ENCODE measurements around the gene MTMR2. TPM values are rescaled to one million over a fixed set of nuclear protein-coding genes. Genes with fewer than 3 reads are reported as not detected.

The MTMR2 gene
- total and polyA plus RNA-seq, 9 of the 15 experiments (the other 6 are each of a cell fraction or from before 2014, with no cell fraction given), result 12.6 to 35.8 (median 25.2) TPM

- TF ChIP-seq NCOA2 (IDR thresholded peaks at IDR 0.05; ENCODE audit: partially characterized antibody in 2 of 2) (no peak), CHD2 (IDR thresholded peaks at IDR 0.05; ENCODE audit: low read depth, low read length) (peak; percentile 69), MTA1 (IDR thresholded peaks at IDR 0.05; ENCODE audit: borderline replicate concordance) (peak; percentile 97), RBM22 (IDR thresholded peaks at IDR 0.05; ENCODE audit: low read depth, low read length, poor library complexity, severe bottlenecking) (no peak), ZNF696 (CRISPR knock-in tag; conservative IDR thresholded peaks at IDR 0.05) (no peak), TCF7L2 (IDR thresholded peaks at IDR 0.05; ENCODE audit: low read depth, low read length) (no peak), ZNF431 (CRISPR knock-in tag; IDR thresholded peaks at IDR 0.05) (no peak), ZNF780A (CRISPR knock-in tag; IDR thresholded peaks at IDR 0.05) (no peak), TCF15 (CRISPR knock-in tag; IDR thresholded peaks at IDR 0.05) (no peak), BCOR (IDR thresholded peaks at IDR 0.05) (no peak), ZNF124 (CRISPR knock-in tag; IDR thresholded peaks at IDR 0.05) (no peak), POLR3G (IDR thresholded peaks at IDR 0.05; ENCODE audit: extremely low read depth, insufficient read length, insufficient replicate concordance) (no peak), TAF1 (IDR thresholded peaks at IDR 0.05; ENCODE audit: control insufficient read depth, extremely low read depth, insufficient read depth, low read length, severe bottlenecking) (peak; percentile 73), POLR2B (IDR thresholded peaks at IDR 0.05; ENCODE audit: low read depth, partially characterized antibody) (peak; percentile 70), TARDBP (IDR thresholded peaks at IDR 0.05) (no peak), ZBTB17 (CRISPR knock-in tag; IDR thresholded peaks at IDR 0.05) (0 out of 2 replicates have a peak, but pooled peaks have one; percentile 11), ZNF766 (CRISPR knock-in tag; conservative IDR thresholded peaks at IDR 0.05) (no peak), STAG1 (CRISPR knock-in tag; IDR thresholded peaks at IDR 0.05; ENCODE audit: borderline replicate concordance) (no peak), FOXK2 (conservative IDR thresholded peaks at IDR 0.05 in 1 of 2, IDR thresholded peaks at IDR 0.05 in 1 of 2; ENCODE audit: low read depth in 2 of 2) (peak; percentile 62 to 63; a peak in 2 of 4 replicates), ZFPM2 (CRISPR knock-in tag; IDR thresholded peaks at IDR 0.05) (no peak), U2AF2 (optimal IDR thresholded peaks at IDR 0.05; ENCODE audit: low read depth, low read length) (no peak), NR2F6 (CRISPR knock-in tag; IDR thresholded peaks at IDR 0.05) (no peak)
- TF ChIP-seq, protein P1, sequence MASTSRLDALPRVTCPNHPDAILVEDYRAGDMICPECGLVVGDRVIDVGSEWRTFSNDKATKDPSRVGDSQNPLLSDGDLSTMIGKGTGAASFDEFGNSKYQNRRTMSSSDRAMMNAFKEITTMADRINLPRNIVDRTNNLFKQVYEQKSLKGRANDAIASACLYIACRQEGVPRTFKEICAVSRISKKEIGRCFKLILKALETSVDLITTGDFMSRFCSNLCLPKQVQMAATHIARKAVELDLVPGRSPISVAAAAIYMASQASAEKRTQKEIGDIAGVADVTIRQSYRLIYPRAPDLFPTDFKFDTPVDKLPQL (IDR thresholded peaks at IDR 0.05; ENCODE audit: extremely low read depth, insufficient read length), result no peak
- TF ChIP-seq, protein P2, sequence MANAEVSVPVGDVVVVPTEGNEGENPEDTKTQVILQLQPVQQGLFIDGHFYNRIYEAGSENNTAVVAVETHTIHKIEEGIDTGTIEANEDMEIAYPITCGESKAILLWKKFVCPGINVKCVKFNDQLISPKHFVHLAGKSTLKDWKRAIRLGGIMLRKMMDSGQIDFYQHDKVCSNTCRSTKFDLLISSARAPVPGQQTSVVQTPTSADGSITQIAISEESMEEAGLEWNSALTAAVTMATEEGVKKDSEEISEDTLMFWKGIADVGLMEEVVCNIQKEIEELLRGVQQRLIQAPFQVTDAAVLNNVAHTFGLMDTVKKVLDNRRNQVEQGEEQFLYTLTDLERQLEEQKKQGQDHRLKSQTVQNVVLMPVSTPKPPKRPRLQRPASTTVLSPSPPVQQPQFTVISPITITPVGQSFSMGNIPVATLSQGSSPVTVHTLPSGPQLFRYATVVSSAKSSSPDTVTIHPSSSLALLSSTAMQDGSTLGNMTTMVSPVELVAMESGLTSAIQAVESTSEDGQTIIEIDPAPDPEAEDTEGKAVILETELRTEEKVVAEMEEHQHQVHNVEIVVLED (CRISPR knock-in tag; IDR thresholded peaks at IDR 0.05), result no peak; the same call in 1 of the 2 replicates
- TF ChIP-seq, protein P3, sequence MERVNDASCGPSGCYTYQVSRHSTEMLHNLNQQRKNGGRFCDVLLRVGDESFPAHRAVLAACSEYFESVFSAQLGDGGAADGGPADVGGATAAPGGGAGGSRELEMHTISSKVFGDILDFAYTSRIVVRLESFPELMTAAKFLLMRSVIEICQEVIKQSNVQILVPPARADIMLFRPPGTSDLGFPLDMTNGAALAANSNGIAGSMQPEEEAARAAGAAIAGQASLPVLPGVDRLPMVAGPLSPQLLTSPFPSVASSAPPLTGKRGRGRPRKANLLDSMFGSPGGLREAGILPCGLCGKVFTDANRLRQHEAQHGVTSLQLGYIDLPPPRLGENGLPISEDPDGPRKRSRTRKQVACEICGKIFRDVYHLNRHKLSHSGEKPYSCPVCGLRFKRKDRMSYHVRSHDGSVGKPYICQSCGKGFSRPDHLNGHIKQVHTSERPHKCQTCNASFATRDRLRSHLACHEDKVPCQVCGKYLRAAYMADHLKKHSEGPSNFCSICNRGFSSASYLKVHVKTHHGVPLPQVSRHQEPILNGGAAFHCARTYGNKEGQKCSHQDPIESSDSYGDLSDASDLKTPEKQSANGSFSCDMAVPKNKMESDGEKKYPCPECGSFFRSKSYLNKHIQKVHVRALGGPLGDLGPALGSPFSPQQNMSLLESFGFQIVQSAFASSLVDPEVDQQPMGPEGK (CRISPR knock-in tag; IDR thresholded peaks at IDR 0.05; ENCODE audit: borderline replicate concordance), result no peak
These were observed 134.3 kb downstream of the MTMR2 start, which contains the start of gene FAM76B (continued) for GRCh38 chr11:95789506-95790122.
